Measurements from ENCODE around the gene DCC.

DCC gene

DNA sequence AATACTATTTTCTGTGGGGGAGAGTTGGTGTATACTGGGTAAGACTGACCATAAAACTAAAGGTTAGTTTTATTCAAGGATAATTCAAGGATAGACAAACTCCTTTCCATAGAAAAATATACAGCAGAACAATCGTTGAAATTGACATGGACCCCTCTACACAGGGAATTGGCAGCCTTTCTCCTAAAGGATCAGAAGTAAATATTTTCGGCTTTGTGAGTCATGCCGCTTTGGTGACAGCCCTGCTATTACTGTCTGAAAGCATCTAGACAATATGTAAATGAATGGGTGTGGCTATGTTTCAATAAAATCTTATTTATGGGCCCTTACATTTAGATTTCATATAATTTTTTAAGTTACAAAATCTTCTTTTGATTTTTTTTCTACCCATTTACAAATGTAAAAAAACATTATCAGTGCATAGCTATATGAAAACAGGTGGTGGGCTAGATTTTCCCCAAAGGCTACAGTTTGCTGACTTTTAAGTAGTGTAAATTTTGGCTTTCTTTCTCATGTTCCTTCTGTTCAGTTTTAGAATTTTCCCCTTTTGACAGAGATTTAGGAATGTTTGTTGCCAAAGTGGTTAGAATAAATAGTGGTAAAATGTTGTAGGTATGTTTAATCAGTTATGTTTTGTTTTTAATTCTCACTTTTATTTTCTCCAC, 270.6 kb downstream of the DCC start:
- DNase-seq = no peak

GRCh38 chr18:52612406-52612805, 272.4 kb downstream of the DCC start:
- DNase-seq = no peak

- no peak for DNase-seq
Measured at GRCh38 chr18:52615321-52615720, 275.3 kb downstream of the DCC start.

DNA sequence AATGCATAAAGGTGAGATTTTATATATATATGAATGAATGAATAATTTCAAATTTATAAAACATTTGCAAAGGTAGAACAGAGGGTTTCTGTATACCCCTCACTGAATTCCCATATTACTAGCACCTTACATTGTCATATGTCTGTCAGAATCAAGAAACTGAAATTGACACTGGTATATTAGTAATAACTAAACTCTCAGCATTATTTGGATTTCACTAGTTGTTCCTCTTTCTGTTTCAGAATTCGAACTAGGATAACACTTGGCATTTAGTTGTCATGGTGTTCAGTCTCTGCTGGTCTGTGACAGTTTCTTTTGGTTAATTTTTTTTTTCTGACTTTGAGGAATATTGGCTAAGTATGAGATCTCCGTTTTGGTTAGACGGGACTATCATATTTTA, 275.9 kb downstream of the DCC start:
- no peak for DNase-seq

- no peak for DNase-seq
Measured at GRCh38 chr18:52617931-52618330, 277.9 kb downstream of the DCC start.

DNA sequence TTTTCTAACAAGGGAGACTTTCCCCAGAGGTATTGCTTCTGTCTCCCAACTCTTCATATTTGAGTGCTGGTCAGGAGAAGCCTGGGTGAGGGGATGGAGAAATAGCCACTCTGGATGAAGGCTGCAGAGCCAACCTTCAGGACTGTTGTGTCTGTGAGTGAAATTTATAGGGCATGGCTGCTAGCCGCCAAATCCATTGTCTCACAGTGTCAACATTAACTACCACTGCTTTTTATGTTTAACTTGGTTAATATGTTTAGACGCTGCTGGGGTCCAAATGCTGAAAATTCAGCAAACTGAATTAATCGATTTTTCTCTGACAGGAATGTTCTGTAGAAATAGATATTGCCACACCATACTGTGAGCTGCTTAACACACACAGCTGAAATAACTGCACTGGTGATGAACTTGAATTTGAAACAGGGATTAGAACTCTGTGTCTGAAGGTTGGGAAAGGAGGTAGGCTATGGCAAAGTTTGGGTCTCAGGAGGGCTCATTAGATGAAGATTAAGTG, 281.0 kb downstream of the DCC start:
- DNase-seq = no peak

DNA sequence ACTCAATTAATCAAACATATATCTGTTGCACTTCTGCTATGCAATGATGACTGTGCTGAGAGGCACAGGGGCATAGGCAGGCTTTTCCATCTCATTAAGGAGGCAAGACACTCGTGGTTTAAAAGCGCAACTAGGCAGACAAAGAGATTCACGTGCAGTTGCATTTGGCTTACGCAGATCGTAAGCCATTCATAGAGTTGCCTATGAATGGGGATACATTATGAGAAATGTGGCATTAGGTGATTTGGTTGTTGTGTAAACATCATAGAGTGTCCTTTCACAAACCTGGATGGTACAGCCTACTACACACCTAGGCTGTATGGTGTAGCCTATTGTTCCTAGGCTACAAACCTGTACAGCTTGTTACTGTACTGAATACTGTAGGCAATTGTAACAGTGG, 284.7 kb downstream of the DCC start:
- no peak for DNase-seq

DNA sequence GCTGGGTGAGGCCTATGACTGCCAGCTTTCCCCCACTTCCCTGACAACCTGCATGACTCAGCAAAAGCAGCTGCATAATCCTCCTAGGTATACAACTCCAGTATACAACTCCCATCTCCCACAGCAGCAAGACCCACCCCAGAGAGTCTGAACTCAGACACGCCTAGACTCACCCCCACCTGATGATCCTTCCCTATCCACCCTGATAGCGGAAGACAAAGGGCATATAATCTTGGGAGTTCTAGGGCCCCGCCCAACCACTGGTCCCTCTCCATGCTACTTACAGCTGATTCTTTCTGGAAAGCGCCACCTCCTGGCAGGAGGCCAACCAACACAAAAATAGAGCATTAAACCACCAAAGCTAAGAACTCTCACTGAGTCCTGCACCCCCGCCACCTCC, 296.5 kb downstream of the DCC start:
- DNase-seq = no peak

GRCh38 chr18:52648201-52648600, 308.2 kb downstream of the DCC start:
- DNase-seq = no peak

- no peak for DNase-seq
Measured at GRCh38 chr18:52652391-52652790, 312.4 kb downstream of the DCC start.

DNA sequence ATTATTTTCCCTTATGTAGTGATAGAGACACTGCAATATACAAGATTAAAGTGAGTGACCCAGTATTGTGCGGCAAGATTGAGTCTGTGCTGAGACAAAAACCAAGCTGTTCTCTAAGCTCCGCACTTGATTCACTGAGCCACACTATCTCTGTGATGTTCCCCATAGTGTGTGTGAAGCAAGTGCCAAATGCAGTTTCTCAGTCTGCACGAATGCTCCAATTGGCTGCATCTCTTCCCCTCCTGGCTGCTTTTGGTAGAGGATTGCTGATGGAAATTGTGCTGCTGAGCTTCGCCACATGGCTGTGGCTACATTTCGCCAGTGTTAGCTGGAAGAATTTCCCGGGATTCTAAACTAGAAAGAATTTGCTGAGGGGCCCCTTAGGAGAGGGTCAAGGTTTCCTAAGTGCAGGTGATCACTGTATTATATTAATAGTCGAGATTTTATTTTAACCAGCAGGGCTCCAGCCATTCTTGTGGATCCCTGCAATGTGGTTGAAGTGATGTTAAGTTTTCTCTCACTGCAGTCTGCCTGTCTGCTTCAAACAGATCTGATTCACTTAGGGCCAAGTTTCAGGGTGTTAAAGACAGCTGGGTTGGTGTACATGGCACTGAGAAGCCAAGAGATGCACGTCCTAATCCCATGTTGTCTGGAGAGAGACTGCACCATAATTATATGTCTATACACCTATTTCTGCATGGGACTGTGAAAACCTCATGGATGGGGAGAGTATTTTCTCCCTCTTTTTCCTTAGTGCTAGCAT, 317.2 kb downstream of the DCC start:
- no peak for DNase-seq

GRCh38 chr18:52667463-52668065, 327.6 kb downstream of the DCC start:
- no peak for DNase-seq

- no peak for DNase-seq
Measured at GRCh38 chr18:52670896-52671295, 330.9 kb downstream of the DCC start.

- DNase-seq = no peak
Measured at GRCh38 chr18:52678034-52678433, 338.0 kb downstream of the DCC start.

DNA sequence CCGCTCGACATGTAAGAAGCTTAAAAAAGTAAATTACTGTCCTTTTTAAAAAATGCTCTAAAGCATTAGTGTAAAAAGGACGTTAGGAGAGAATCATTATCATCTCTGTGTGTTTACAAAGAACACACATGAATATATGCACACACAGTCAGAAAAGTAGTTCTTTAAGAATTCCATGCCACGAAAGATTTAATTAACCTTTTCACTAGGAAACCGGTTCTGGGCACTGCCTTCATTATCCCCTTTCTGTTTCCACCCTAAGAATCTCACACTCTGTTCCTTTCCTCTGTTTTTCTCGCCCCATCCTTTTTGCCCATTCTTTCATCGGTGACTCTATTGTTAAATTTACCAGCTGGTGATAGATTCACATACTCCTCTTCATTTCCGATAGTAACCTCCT, 338.6 kb downstream of the DCC start:
- DNase-seq = no peak

- no peak for DNase-seq
Measured at GRCh38 chr18:52679354-52679753, 339.4 kb downstream of the DCC start.

DNA sequence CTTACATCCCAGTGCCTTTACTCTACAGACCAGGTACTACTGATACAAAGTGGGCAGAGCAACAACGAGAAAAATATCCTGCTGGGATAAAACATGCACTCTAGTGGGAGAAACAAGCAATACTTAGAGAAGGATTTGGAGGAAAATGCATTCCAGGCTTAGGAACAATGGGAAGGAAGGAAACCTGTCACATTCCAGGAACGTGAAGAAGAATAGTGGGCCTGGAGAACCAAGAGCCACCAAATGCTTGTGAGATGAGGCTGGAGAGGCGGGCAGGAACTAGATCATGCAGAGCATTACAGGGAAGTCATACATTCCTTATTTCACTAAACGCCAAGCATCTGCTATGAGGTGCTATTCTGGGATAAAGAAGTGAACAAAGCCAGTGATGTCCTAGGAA, 342.3 kb downstream of the DCC start:
- no peak for DNase-seq

GRCh38 chr18:52685316-52685715, 345.3 kb downstream of the DCC start:
- DNase-seq = no peak

GRCh38 chr18:52691841-52692240, 351.8 kb downstream of the DCC start:
- DNase-seq = no peak

- no peak for DNase-seq
Measured at GRCh38 chr18:52694804-52695203, 354.8 kb downstream of the DCC start.

GRCh38 chr18:52700116-52700515, 360.1 kb downstream of the DCC start:
- no peak for DNase-seq

DNA sequence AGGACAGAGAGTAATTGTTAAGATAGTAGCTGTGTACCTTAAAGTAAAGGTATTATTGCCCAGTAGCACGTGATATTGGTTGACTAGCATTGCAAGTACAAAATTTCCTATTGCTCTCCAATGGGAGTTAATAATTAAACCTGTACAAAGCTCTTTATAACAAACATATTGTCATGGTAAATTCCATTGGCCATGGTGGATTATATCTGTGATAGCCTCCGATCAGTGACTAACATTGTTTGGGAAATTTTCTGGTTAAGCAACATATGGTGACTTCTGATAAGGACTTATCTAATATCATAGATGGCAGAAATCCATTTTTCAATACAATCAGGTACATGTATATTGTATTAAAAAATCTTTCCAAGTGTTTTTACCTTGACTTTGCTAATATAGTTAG, 360.8 kb downstream of the DCC start:
- no peak for DNase-seq

GRCh38 chr18:52701219-52701935, 361.4 kb downstream of the DCC start:
- no peak for DNase-seq
